ENCODE results near the gene EXOC3L1.

- no peak for TF ChIP-seq POLR2A (IDR thresholded peaks at IDR 0.05)
- no peak for TF ChIP-seq CTCF (IDR thresholded peaks at IDR 0.05)
Observed at GRCh38 chr16:67226295-67226803, 36.4 kb upstream of the EXOC3L1 start.
